ENCODE results near the gene TMEM94.
"Not testable (repeated sequence)": the region's sequence is repeated elsewhere in the genome, so short reads cannot be mapped to it uniquely, and the experiment has no call there.

The TMEM94 gene

GRCh38 chr17:75447951-75448856 is 8.2 kb upstream of the TMEM94 start:
- no peak for DNase-seq

DNA sequence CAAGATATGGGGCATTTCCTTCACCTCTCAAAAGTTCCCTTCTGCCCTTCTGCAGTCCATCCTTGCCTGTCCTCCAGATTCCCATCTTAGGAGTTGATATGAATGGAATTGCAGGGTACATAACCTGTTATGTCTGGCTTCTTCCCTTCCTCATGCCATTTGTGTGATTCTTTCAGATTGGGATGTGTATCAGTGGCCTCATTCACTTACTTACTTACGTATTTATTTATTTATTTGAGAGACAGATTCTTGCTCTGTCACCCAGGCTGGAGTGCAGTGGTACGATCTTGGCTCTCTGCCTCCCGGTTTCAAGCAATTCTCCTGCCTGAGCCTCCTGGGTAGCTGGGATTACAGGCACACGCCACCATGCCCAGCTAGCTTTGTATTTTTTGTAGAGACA is 6.2 kb upstream of the TMEM94 start:
- no peak for DNase-seq

DNA sequence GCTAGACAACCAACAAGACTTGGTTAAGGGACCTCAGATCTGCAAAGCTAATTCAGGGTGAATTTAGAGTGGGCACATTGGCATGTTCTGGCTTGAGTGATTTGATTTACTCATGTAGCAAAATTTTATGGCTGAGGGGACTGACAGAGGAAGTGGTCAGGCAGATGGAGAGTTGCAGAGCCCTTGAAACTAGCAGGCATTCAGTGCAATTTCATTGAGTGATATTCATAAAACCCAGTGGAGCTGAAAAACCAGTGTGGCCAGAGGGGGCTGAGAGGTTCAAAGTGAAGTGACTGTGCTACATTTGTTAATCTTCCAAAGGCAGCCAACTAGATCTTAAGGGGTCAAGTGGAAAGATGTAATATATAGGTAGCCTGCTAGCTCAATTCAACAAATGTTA is 2.2 kb upstream of the TMEM94 start:
- no peak for DNase-seq

- not testable (repeated sequence) for DNase-seq
Measured at GRCh38 chr17:75454672-75455071, 1.8 kb upstream of the TMEM94 start.

DNA sequence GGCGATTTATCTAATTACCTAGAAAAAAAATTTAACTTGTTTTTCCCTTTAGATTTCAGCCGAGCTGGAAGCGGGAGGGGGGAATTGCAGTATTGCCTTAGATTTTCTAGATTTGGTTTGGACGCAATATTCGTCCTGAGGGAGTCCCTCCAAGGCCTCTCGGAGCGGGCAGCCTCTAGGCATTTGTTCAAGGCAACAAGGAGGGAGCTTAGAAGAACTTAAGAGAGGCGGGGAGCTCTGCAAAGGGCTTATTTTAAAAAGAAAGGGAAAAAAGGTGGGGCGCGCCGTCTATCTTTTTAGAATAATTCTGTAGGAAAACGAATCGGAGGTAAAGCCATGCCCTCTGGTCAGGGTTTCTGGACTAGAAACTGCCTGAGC is 407 bp upstream of the TMEM94 start:
- no peak for DNase-seq

- no peak for DNase-seq
Measured at GRCh38 chr17:75457047-75457654, 716 bp downstream of the TMEM94 start.

- DNase-seq, result no peak
Measured at GRCh38 chr17:75459246-75459589, 2.8 kb downstream of the TMEM94 start.

- no peak for DNase-seq
Measured at GRCh38 chr17:75459590-75460267, 3.3 kb downstream of the TMEM94 start.

DNA sequence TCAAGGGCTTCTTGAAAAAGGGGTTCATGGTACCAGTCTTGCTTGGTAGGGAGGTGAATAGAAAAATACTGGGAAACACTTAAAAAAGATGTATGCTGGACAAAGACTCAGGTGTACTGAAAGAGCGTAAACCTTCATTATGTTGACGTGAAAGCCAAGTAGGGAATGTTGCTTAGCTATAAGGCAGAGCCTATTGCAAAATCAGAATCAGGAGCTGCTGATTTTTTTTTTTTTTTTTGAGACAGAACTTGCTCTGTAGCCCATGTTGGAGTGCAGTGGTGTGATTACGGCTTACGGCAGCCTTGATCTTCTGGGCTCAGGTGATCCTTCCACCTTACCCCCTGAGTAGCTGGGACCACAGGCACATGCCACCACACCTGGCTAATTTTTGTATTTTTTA is 3.9 kb downstream of the TMEM94 start:
- no peak for DNase-seq

- DNase-seq, result no peak
Measured at GRCh38 chr17:75463603-75464002, 7.2 kb downstream of the TMEM94 start.

DNA sequence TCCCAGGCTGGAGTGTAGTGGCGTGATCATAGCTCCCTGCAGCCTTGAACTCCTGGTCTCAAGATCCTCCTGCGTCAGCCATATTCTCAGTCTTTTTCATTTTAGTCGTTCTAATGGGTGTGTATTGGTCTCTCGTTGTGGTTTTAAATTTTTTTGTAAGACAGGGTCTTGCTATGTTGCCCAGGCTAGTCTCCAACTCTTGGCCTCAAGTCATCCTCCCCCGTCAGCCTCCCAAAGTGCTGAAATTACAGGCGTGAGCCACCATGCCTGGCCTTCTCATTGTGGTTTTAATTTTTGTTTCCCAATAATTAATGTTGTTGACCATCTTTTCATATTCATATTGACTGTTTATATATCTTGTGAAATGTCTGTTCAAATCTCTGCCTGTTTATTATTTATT is 8.6 kb downstream of the TMEM94 start:
- DNase-seq, result no peak

GRCh38 chr17:75468291-75468754 is 11.9 kb downstream of the TMEM94 start:
- DNase-seq, result no peak

DNA sequence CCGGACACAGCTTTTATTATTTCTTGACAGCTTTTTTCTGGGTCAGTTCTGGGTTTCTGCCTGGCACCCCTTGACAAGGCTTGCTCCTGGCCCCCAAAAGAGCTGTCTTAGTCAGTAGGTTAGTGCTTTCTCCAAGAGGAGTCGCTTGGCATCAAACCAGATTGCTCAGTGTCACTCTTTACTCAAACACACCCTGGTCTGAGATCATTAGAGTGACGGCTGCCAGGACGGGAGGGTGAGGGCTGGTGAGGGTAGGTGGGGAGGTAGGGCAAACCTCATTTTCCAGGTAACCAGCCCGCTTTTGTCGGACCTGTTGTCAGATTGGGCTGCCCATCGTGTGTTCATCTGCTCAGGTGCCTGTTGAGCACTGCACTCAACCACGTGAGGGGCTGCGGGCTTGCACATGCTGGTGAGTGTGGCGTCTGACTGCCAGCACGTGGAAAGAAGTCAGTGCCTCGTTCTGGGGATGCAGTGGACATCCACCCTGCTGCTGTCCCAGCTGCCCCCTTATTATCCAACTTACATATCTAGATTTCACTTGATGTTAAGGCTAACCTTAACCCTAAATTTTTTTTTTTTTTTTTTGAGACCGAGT is 12.4 kb downstream of the TMEM94 start:
- DNase-seq, result no peak

DNA sequence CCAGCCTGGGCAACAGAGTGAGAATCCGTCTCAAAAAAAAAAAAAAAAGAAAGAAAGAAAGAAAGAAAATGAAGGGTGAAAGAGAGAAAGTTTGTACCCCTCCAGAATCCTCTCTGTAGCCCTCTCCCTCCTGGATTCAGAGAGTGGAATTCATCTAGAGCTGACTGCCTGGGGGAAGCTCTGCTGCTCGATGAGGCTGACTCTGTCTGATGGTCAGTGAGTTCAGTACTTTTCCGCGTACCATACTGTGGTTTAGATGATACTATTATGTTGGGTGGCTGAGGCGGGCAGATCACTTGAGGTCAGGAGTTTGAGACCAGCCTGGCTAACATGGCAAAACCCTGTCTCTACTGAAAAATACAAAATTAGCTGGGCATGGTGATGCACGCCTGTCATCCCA is 14.8 kb downstream of the TMEM94 start:
- DNase-seq, result no peak

GRCh38 chr17:75472119-75472518 is 15.7 kb downstream of the TMEM94 start:
- no peak for DNase-seq

DNA sequence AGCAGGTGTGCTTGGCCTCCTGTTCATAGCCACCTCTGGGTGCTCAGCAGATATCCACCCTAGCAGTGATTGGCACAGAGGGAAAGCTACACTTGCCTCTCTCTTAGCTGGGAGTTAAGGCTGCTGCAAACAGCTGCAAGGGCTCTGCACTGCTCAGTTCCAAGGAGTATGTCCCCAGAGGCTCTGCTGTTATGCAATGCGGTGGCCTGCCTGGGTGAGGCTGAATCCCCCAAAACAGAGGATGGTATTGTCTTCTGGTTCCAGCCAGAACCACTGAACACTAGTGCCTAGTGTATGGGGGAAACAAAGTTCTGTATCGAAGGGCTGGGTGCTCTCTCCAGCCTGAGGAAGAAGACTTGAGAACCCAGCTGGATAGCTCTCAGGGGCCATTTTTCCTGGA is 16.8 kb downstream of the TMEM94 start:
- no peak for DNase-seq

GRCh38 chr17:75474736-75475135 is 18.3 kb downstream of the TMEM94 start:
- DNase-seq, result no peak

DNA sequence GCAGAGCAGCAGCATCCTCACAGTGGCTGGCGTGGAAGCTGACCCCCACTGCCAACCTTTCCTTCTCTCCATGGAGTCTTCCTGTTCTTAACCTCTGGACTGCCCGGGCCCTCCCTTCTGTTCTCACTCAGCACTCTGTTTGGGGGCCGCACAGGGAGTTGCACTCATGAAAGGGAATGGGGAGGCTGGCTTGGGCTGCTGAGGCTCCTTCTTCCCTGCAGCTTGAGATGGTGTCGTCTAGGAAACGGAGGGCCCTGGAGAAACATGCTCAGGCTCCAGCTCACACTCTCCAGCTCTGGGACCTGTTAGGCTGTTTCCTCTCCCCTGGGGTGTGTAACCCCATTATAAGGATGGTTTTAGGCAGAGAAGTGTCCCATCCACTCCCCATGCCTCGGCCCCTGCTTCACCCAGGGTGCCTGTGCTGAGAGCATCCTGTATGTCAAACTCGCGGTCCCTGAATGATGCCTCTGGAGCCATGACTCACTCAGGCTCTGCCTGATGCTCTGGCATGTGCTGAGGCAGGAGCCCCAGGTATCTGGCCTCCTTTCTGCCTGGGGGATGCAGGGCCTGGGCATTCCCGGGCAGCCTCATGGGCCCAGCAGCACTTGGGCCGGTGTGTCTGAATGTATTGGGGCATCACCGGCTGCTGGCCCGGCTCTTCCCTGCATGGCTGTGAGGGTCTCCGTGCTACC is 18.9 kb downstream of the TMEM94 start:
- no peak for DNase-seq

DNA sequence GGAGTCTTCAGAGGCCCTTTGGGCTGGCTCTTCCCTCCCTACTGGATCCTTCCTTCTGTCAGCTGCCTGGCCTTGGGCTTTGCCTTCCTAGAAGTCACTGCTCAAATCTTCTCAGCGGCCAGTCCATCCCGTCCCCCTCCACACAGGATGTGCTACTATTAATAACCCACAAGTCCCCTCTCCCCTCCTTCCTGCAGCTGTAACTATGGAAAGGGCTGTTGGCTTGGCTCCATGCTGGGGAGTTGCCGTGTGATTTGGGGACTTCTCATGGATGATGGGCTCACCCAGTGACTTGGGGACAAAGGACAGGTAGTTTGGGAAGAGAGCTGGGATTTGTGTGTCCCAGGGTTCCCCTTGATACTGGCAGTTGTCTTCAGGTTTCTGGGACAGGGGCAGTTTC is 19.4 kb downstream of the TMEM94 start:
- DNase-seq, result no peak

DNA sequence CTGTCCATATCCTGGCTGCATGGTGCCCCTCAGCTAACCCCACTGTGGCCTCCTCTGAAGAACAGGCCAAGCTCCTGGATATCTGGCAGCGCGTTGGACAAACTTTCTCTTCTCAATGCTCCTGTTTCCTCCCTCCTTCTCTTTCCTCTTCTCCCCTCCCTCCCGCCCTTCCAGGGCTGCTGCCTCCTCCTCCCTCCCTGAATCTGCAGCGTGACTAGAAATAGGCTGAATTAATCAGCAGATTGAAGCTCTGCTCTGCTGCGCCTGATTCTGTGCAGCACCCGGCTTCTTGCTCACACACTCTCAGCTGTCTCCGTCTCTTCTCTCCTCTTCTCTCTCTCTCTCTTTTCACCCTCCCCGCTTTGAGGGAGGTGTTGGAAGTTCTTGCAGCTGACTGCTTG is 19.8 kb downstream of the TMEM94 start:
- DNase-seq, result no peak

DNA sequence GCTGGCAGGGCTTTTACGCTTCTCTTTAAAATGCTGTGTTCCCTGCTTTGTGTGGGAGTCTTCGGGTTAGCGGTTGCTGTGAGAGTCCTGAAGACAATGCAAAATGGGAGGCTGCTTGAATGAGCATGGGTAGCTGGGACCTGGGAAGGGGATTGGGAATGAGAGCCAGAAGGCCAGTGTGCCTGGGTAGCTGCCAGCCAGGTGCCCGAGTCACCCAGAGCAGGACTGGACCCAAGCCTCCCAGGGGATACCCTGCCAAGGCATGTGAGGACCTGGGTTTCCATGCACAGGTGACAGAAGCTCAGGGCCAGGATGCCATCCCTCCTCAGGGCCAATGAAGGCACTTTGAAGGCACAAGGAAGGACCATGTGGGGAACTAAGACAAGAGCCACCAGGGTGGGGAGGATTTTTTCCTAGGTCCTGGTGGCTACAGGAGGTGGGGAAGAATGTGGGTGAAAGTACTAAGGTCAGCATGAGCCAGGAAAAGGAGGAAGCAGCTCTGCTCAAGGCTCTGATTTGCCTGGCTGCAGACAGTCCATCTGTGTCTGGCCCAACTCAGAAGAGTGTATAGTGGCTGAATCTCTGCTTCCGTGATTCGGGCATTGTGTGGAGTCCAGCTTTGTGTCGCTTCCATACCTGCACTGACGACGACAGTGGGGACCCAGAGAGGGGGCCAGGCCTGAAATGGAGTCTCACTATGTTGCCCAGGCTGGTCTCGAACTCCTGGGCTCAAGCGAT is 20.5 kb downstream of the TMEM94 start:
- no peak for DNase-seq

- not testable (repeated sequence) for DNase-seq
Measured at GRCh38 chr17:75477490-75477862, 21.0 kb downstream of the TMEM94 start.
